HFFc6 (cell line): Measurements from ENCODE around the gene GSTM1. TPM values are rescaled to one million over a fixed set of nuclear protein-coding genes. Genes with fewer than 3 reads are reported as not detected.
"Not testable (repeated sequence)": the region's sequence is repeated elsewhere in the genome, so short reads cannot be mapped to it uniquely, and the experiment has no call there.

Source experiments
- DNase-seq: peaks from one replicate; pipeline ENCODE4 v3.0.0-alpha.2; 2018
- H3K27ac Mint-ChIP-seq: 2 replicates; pipeline ENCODE4 v1.8.0; 2020; ENCODE audit warnings: mild to moderate bottlenecking, mixed read lengths
- H3K27me3 Mint-ChIP-seq: 2 replicates; pipeline ENCODE4 v1.8.0; 2021; ENCODE audit warnings: mild to moderate bottlenecking, moderate library complexity, mixed read lengths; ENCODE audit not compliant: insufficient read depth
- H3K36me3 Mint-ChIP-seq: 2 replicates; pipeline ENCODE4 v1.8.0; 2021; ENCODE audit warnings: low read depth, mixed read lengths
- H3K4me1 Mint-ChIP-seq: 2 replicates; pipeline ENCODE4 v1.8.0; 2020; ENCODE audit warnings: low read depth, mixed read lengths
- H3K4me3 Mint-ChIP-seq: 2 replicates; pipeline ENCODE4 v1.8.0; 2020; ENCODE audit warnings: mild to moderate bottlenecking, moderate library complexity, mixed read lengths
- H3K9me3 Mint-ChIP-seq: 2 replicates; pipeline ENCODE4 v1.8.0; 2020; ENCODE audit warnings: mild to moderate bottlenecking, mixed read lengths
- CTCF ChIP-seq: fragments of 200-600 bp; sonication (generic); IDR thresholded peaks from 2 replicates; pipeline ENCODE4 v1.5.0; 2021; ENCODE audit warnings: antibody characterized with exemption, mild to moderate bottlenecking
- total RNA-seq, 6 experiments: library from RNA; stranded (reverse); fragmentation: NEBNext Ultra II Directional; extraction: Animal tissue kit (Norgen Biotek cat#: 25700); gene quantifications; 2 replicates in 1 of 6; 3 replicates in 5 of 6; pipeline ENCODE4 v1.2.3, GENCODE V29; 2021

GSTM1 gene
- total RNA-seq, 6 experiments from 2014 or later, result 14.7 to 50.1 (median 46.5) TPM

GRCh38 chr1:109657395-109657794 lies 30.2 kb upstream of the GSTM1 start:
- Mint-ChIP-seq H3K36me3 (0 out of 2 replicates have a peak, but pooled peaks cover 9% of the 10 kb centered on the region), H3K27ac (no peak overlapping the region), H3K27me3 (no peaks in the 10 kb centered on the region; the same call in 1 of the 2 replicates), H3K4me3 (no peak overlapping the region), H3K9me3 (no peaks in the 10 kb centered on the region), H3K4me1 (peaks cover 20% of the 10 kb centered on the region)
- TF ChIP-seq CTCF, result no peak
- no peak for DNase-seq

GRCh38 chr1:109657970-109658369 lies 29.6 kb upstream of the GSTM1 start:
- no peak for TF ChIP-seq CTCF
- H3K27ac Mint-ChIP-seq, result no peak overlapping the region
- no peak overlapping the region for H3K4me3 Mint-ChIP-seq
- peaks cover 24% of the 10 kb centered on the region for H3K4me1 Mint-ChIP-seq
- H3K9me3 Mint-ChIP-seq, result no peaks in the 10 kb centered on the region
- 0 out of 2 replicates have a peak, but pooled peaks cover 9% of the 10 kb centered on the region for H3K36me3 Mint-ChIP-seq
- no peaks in the 10 kb centered on the region; the same call in 1 of the 2 replicates for H3K27me3 Mint-ChIP-seq
- no peak for DNase-seq

- Mint-ChIP-seq H3K4me1 (peaks cover 23% of the 10 kb centered on the region), H3K9me3 (no peaks in the 10 kb centered on the region), H3K27me3 (no peaks in the 10 kb centered on the region; the same call in 1 of the 2 replicates), H3K4me3 (no peak overlapping the region), H3K36me3 (0 out of 2 replicates have a peak, but pooled peaks cover 9% of the 10 kb centered on the region), H3K27ac (no peak overlapping the region)
- no peak for TF ChIP-seq CTCF
- no peak for DNase-seq
Measured at GRCh38 chr1:109658533-109659042, 29.0 kb upstream of the GSTM1 start.

- no peak for DNase-seq
- Mint-ChIP-seq H3K27ac (no peak overlapping the region), H3K4me3 (no peak overlapping the region), H3K27me3 (no peaks in the 10 kb centered on the region; the same call in 1 of the 2 replicates), H3K9me3 (no peaks in the 10 kb centered on the region), H3K4me1 (peaks cover 26% of the 10 kb centered on the region), H3K36me3 (0 out of 2 replicates have a peak, but pooled peaks cover 9% of the 10 kb centered on the region)
- TF ChIP-seq CTCF, result no peak
Measured at GRCh38 chr1:109659145-109659544, 28.5 kb upstream of the GSTM1 start.

GRCh38 chr1:109659997-109660690 lies 27.5 kb upstream of the GSTM1 start:
- no peak for DNase-seq
- Mint-ChIP-seq H3K27me3 (no peaks in the 10 kb centered on the region; the same call in 1 of the 2 replicates), H3K9me3 (no peaks in the 10 kb centered on the region), H3K4me1 (peaks cover 30% of the 10 kb centered on the region), H3K27ac (no peak overlapping the region), H3K4me3 (no peak overlapping the region), H3K36me3 (0 out of 2 replicates have a peak, but pooled peaks cover 9% of the 10 kb centered on the region)
- TF ChIP-seq CTCF, result no peak

GRCh38 chr1:109660691-109661026 lies 27.0 kb upstream of the GSTM1 start:
- not testable (repeated sequence) for H3K36me3 Mint-ChIP-seq, H3K4me3 Mint-ChIP-seq, H3K27me3 Mint-ChIP-seq, H3K27ac Mint-ChIP-seq, DNase-seq, H3K9me3 Mint-ChIP-seq
- H3K4me1 Mint-ChIP-seq, result peaks cover 25% of the 10 kb centered on the region
